ENCODE results near the gene CISH. TPM values are rescaled to one million over a fixed set of nuclear protein-coding genes. Genes with fewer than 3 reads are reported as not detected.
A peak's percentile ranks its signal among the peaks of the same experiment; 100 is the strongest.

CISH gene
- total RNA-seq, 2 donors from 2014 or later = 5.1 to 7.6 TPM

GRCh38 chr3:50570508-50571279 lies 40.9 kb downstream of the CISH start:
- Histone ChIP-seq H3K9me3 (no peaks in the 10 kb centered on the region), H3K4me1 (replicated peaks) (peaks cover 3% of the 10 kb centered on the region), H3K36me3 (no peaks in the 10 kb centered on the region), H3K27me3 (replicated peaks; ENCODE audit: insufficient read depth) (no peaks in the 10 kb centered on the region), H3K27ac (peak overlapping the region in 1 of 2 donors; percentile 87), H3K4me3 (no peak overlapping the region)
- TF ChIP-seq POLR2AphosphoS5 (IDR thresholded peaks at IDR 0.05) = no peak
- no peak for TF ChIP-seq POLR2A (IDR thresholded peaks at IDR 0.05)
- TF ChIP-seq, protein P1, sequence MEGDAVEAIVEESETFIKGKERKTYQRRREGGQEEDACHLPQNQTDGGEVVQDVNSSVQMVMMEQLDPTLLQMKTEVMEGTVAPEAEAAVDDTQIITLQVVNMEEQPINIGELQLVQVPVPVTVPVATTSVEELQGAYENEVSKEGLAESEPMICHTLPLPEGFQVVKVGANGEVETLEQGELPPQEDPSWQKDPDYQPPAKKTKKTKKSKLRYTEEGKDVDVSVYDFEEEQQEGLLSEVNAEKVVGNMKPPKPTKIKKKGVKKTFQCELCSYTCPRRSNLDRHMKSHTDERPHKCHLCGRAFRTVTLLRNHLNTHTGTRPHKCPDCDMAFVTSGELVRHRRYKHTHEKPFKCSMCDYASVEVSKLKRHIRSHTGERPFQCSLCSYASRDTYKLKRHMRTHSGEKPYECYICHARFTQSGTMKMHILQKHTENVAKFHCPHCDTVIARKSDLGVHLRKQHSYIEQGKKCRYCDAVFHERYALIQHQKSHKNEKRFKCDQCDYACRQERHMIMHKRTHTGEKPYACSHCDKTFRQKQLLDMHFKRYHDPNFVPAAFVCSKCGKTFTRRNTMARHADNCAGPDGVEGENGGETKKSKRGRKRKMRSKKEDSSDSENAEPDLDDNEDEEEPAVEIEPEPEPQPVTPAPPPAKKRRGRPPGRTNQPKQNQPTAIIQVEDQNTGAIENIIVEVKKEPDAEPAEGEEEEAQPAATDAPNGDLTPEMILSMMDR (IDR thresholded peaks at IDR 0.05) = no peak
- DNase-seq (ENCODE audit: low spot score) = no peak
- 77% methylated on average over 5 of the region's 5 CpGs for WGBS
- intact Hi-C loops (cut with DNase I) = no loop called here

DNA sequence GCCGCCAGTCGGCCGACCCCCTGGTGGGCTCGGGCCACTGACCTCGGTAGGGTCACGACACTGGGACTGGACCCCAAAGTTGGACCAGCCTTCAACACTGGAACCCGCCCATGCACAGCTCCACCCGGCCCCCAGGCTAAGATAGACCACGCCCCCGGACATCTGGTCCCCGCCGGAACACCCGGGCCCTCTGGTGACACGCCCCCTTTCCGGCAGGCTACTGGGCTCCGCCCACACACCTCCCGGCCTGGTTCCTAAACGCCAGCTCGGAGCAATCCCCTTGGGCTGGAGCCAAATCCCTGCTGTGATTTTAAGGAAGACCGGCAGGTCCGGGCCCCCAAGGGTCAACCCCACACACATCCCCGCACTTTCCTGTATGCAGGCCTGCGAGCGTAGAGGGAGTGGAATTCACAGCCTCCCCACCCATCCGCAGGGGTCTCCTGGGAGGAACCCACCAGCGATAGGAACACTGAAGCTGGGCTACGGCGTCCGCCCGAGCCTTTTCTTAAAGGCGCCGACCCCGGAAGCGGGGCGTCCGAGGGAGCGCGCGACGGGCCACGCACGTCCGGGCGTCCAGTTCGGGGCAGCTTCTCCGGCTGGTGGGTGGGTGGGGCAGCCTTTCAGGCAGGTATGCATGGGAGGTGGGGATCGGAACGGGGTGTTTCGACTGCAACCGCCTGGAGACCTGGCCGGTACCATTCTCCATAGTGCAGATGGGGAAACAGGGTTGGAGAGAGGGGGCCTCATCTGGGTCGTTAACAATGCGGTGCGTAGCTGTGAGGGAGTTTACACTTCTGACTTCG lies 42.4 kb downstream of the CISH start, which contains the start of gene HEMK1:
TSS of gene HEMK1 (plus strand) at position 576 of the 803 bp plus-strand sequence. CDS start 1,583 bp downstream, outside the sequence.
- peak; percentile 97 for DNase-seq (ENCODE audit: low spot score)
- no peaks in the 10 kb centered on the region for H3K9me3 ChIP-seq
- 0% methylated on average over 39 of the region's 55 CpGs for WGBS
- TF ChIP-seq POLR2AphosphoS5 (IDR thresholded peaks at IDR 0.05) (peak; percentile 91), POLR2A (IDR thresholded peaks at IDR 0.05) (peak; percentile 66)
- TF ChIP-seq, protein P1 (IDR thresholded peaks at IDR 0.05) = peak in 1 of 4 experiments; percentile 7
- H3K4me3 ChIP-seq = peak within 1 kb of the TSS; percentile 66 to 70
- H3K36me3 ChIP-seq = no peaks in the 10 kb centered on the region
- H3K27ac ChIP-seq = peak within 1 kb of the TSS; percentile 78 to 87
- H3K4me1 ChIP-seq (replicated peaks) = peaks cover 3% of the 10 kb centered on the region
- H3K27me3 ChIP-seq (replicated peaks; ENCODE audit: insufficient read depth) = no peaks in the 10 kb centered on the region
- intact Hi-C loops (cut with DNase I) = loop anchor here (5.0 kb wide), 1 partner anchor 818 kb away; the partner anchor contains the start of gene MANF

DNA sequence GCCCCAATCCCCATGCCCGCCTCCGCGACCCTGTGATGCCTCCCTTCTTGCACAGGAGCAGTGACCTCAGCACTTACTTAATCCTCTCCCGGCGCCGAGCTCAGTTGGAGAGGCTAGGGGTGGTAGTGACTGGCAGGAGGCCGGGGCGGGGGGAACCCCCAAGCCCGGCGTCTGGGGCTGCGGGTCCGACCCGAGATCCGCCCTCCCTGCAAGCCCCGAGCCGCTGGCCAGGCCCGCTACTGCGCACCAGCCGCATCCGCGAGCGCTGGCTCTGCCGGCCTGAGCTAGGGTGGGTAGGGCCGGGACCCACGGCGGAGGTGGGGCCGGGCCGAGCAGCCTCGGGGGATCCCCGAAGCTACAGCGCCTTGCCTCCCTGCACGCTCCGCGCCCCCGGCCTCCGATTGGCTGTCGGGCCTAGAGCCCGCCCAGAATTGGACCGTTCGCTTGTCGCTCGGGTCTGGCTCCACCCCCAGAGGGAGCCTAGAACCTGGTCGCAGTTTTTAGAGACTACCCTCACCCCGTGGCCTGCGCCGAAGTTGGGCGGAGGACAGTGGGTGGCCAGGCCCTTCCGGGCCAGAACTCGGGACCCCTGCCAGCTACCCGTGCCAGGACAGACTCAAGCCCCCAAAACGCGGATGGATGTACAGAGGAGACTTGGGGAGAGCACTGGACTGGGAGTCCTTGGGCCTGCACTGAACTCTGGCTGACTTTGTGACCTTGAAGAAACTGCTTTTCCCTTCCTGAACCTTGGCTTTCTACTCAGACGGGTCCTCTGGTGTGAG lies 44.0 kb downstream of the CISH start, which contains the start of gene C3orf18:
TSS of gene C3orf18 (minus strand) at position 362 of the 782 bp plus-strand sequence. CDS start 2,048 bp downstream, outside the sequence.
- Histone ChIP-seq H3K27me3 (replicated peaks; ENCODE audit: insufficient read depth) (no peaks in the 10 kb centered on the region), H3K36me3 (no peaks in the 10 kb centered on the region), H3K27ac (peak within 1 kb of the TSS; percentile 57 to 78), H3K4me3 (peak within 1 kb of the TSS; percentile 66 to 70), H3K4me1 (replicated peaks) (peaks cover 3% of the 10 kb centered on the region), H3K9me3 (no peaks in the 10 kb centered on the region)
- intact Hi-C loops (cut with DNase I) = loop anchor here (5.0 kb wide), 1 partner anchor 820 kb away; the partner anchor contains the start of gene MANF
- WGBS = 3% methylated on average over 36 of the region's 53 CpGs
- TF ChIP-seq POLR2A (IDR thresholded peaks at IDR 0.05) (peak; percentile 11), POLR2AphosphoS5 (IDR thresholded peaks at IDR 0.05) (peak; percentile 81)
- TF ChIP-seq, protein P1 (IDR thresholded peaks at IDR 0.05) = no peak
- DNase-seq (ENCODE audit: low spot score) = peak; percentile 83

GRCh38 chr3:50567011-50567385 lies 44.6 kb downstream of the CISH start:
- no peak for DNase-seq (ENCODE audit: low spot score)
- H3K4me3 ChIP-seq = peak overlapping the region; percentile 51 to 53
- peaks cover 3% of the 10 kb centered on the region for H3K4me1 ChIP-seq (replicated peaks)
- H3K27me3 ChIP-seq (replicated peaks; ENCODE audit: insufficient read depth) = no peaks in the 10 kb centered on the region
- no peaks in the 10 kb centered on the region for H3K9me3 ChIP-seq
- intact Hi-C loops (cut with DNase I) = loop anchor here (5.0 kb wide), 1 partner anchor 820 kb away; the partner anchor contains the start of gene MANF
- H3K36me3 ChIP-seq = no peaks in the 10 kb centered on the region
- H3K27ac ChIP-seq = peak overlapping the region; percentile 37 to 57
- no peak for TF ChIP-seq POLR2AphosphoS5 (IDR thresholded peaks at IDR 0.05)
- TF ChIP-seq, protein P1 (IDR thresholded peaks at IDR 0.05) = no peak
- no peak for TF ChIP-seq POLR2A (IDR thresholded peaks at IDR 0.05)
- WGBS = 7% methylated on average over 11 of the region's 11 CpGs
